HG03045 (cell line): ENCODE results near the gene YPEL3.

Experiments
- ATAC-seq: cut with Tn5 transposase; IDR thresholded peaks from one replicate; pipeline ENCODE4 v1.9.1; 2021; ENCODE audit warnings: mild to moderate bottlenecking, moderate library complexity; ENCODE audit not compliant: unreplicated experiment

YPEL3 gene

GRCh38 chr16:30075503-30076275 lies 20.3 kb downstream of the YPEL3 start, which contains the start of gene PPP4C:
Gene PPP4C, plus strand, starts transcription at chr16:30075994. Its CDS starts 384 bp downstream, at chr16:30076378.
- ATAC-seq = peak; percentile 74

DNA sequence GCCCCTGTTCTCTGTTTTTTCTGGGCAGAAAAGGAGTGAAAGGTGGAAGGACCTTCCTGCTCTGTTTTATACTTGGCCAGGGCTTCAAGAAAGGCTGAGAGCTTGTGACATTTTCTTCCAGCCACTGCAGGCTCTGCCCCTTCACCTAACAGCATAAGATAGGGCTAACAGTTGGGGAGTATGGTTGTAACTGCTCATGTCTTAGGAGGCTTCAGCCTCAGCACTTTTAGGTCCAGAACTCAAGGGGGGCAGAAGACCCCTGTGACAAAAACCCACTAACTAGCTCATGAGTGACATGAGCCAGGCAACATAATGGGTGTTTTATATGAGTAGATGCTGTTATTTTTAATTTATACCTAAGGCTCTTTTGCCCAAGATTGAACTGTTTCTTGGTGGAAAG lies 25.5 kb downstream of the YPEL3 start:
- ATAC-seq = no peak

DNA sequence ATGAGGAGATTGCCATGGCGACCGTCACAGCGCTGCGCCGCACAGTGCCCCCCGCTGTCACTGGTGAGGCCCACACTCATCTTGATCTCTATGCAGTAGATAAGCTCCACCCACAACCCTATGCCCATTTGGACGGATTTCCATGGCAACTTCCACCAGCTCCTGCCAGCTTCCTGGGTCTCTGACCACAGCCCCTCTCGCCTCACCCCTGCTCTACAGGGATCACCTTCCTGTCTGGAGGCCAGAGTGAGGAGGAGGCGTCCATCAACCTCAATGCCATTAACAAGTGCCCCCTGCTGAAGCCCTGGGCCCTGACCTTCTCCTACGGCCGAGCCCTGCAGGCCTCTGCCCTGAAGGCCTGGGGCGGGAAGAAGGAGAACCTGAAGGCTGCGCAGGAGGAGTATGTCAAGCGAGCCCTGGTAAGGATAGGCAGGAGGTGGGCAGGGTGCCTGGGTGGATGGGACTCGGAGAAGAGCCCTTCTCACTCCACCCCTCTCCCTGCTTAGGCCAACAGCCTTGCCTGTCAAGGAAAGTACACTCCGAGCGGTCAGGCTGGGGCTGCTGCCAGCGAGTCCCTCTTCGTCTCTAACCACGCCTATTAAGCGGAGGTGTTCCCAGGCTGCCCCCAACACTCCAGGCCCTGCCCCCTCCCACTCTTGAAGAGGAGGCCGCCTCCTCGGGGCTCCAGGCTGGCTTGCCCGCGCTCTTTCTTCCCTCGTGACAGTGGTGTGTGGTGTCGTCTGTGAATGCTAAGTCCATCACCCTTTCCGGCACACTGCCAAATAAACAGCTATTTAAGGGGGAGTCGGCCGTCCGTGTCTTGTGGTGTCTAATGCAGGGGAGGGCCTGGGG lies 26.2 kb downstream of the YPEL3 start:
- no peak for ATAC-seq

DNA sequence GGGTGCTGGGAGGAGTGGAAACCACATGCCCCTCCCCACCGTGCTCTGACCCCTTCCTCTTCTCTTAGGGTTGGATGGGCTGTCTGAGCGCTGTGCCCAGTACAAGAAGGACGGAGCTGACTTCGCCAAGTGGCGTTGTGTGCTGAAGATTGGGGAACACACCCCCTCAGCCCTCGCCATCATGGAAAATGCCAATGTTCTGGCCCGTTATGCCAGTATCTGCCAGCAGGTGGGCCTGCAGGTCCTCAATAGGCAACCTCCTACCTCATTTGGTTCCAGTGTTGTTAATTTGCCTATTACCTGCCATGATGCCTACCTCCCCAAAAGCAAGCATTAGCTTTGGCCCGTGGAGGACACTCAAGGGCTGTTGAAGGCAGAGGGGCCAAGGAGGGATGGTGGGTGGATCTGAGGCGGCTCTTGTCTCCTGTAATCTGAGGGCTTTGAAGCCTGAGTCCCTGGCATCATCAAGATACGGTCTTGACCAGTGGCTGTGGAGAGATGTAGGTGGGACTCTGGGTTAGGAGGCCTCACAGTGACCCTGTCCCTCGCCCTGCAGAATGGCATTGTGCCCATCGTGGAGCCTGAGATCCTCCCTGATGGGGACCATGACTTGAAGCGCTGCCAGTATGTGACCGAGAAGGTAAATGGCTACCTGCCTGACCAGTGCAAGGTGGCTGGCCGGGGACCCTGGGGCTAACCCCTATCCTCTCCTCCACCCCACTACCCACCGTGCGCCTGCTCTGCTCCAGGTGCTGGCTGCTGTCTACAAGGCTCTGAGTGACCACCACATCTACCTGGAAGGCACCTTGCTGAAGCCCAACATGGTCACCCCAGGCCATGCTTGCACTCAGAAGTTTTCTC lies 27.0 kb downstream of the YPEL3 start:
- ATAC-seq = no peak

- no peak for ATAC-seq
Observed at GRCh38 chr16:30068333-30068732, 27.7 kb downstream of the YPEL3 start.

DNA sequence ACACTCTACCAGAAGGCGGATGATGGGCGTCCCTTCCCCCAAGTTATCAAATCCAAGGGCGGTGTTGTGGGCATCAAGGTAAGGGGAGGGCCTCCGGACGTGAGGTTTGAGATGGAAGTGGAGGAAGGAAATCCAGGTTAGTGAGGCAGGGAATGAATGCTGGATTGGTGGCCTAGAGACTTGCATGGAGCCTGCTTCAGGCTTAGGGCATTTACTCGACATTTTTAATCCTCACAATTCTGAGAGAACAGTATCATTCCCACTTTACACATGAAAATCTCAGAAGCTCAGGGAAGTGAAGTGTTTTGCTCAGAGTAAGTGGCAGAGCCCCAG lies 28.5 kb downstream of the YPEL3 start:
- ATAC-seq = no peak

GRCh38 chr16:30066761-30067583 lies 29.0 kb downstream of the YPEL3 start:
- ATAC-seq = no peak

DNA sequence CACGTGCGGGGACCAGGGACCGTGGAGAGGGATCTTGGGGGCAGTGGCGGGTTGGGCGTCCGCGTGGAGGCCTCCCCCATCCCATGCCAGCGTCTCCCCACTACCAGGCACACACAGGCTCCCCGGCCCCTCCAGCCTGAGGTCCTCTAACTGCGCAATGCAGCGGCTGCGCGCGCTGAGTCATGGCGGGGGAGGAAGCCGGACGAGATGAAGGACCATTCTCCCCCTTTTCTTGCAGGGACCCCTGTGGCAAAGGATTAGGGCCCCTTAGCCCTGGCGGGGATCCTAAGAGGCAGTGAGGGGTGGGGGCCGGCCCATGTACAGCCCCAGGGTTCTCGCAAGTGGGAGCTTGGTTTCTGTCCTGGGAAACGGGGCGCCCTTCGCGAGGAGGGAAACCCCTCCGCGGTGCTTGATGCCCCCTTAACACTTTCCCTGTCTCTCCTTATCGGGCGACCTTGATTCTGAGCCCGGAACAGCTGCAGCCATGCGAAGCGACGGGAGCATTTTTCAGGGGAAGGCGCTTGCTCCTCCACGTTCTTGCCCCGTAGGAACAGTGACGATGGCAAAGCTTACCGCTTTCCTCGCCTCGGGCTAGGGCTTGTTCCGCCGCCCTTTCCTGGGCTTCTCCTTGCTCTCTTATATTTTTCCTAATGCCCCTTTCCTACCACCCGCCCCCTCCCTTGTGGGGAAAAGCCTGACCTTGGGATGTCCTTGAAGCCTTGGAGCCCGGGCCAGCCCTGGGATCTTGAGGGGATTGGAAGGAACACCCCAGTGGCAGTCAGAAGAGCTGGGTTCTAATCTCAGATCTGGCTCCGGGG lies 29.9 kb downstream of the YPEL3 start:
- no peak for ATAC-seq

GRCh38 chr16:30065102-30065942 lies 30.7 kb downstream of the YPEL3 start, which contains the start of gene ALDOA:
Gene ALDOA, plus strand, starts transcription at chr16:30065760. Its CDS starts 1,138 bp downstream, at chr16:30066898.
- ATAC-seq = peak; percentile 76

- no peak for ATAC-seq
Observed at GRCh38 chr16:30064729-30065101, 31.3 kb downstream of the YPEL3 start.

DNA sequence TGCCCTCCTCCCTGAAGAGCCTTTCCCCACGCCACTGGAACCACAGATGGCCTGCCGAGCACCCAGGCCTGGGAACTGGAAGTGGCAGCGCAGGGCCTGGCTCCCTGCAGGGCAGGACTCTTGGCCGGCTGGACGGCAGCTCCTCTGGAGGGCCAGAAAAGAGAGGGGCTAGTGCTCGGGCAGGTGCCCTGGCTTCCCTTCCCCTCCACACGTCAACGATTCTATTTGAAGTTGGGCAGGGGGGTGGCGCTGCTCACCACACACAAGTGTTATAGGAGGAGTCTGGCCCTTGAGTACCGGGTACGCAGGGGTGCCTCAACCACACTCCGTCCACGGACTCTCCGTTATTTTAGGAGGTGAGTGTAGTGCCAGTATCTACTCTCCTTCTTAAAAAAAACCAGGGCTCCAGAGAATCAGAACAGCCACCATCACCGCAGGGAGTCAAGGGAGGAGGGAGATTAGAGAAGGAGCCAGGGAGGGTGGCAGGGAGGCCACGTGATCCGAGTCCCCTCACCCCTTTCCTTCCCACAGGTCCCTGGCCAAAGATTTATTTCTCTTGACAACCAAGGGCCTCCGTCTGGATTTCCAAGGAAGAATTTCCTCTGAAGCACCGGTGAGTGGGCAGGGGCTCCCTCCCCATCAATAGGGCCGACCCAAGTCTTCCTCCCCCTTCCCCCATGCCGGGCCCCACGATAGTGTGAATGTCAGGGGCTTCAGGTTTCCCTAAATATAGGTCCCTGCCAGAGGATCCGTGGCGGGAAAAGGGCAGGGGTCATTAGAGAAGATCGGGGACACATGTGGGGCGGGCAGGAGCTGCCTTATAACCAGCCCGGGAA lies 31.9 kb downstream of the YPEL3 start:
- ATAC-seq = no peak

- no peak for ATAC-seq
Observed at GRCh38 chr16:30063278-30063892, 32.6 kb downstream of the YPEL3 start.

DNA sequence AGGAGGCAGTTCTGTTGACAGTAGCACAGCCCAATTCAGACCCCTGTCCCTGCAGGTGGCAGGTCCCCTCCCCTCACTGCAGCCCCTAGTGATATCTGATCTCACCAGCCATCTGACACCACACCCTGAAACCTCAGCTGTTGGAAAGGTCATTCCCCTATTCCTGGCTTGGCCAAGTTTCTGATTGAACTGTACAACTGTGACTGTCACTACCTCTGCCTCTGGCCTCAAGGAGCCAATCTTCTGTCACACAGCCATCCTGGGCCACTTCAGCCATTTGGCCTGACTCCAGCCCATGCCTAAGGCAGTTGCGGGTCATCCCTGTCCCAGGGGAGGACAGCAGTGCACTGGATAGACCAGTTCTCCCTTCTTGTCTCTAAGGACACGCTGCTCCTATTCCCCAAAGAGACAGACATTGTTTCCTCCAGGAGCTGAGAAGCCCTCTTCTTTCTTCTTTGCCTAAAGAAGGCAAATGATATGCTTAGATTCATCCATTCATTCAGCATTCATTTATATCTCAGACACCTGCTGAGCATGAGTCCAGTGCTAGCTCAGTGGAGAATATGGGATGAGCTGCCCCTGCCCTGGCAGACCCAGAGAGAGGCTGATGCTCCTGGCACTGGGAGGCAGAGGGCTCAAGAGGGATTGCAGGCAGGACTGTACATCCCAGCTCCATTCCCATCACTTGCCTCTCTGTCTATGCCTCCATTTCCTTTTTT lies 35.0 kb downstream of the YPEL3 start:
- ATAC-seq = no peak

GRCh38 chr16:30060346-30060745 lies 35.7 kb downstream of the YPEL3 start:
- no peak for ATAC-seq

DNA sequence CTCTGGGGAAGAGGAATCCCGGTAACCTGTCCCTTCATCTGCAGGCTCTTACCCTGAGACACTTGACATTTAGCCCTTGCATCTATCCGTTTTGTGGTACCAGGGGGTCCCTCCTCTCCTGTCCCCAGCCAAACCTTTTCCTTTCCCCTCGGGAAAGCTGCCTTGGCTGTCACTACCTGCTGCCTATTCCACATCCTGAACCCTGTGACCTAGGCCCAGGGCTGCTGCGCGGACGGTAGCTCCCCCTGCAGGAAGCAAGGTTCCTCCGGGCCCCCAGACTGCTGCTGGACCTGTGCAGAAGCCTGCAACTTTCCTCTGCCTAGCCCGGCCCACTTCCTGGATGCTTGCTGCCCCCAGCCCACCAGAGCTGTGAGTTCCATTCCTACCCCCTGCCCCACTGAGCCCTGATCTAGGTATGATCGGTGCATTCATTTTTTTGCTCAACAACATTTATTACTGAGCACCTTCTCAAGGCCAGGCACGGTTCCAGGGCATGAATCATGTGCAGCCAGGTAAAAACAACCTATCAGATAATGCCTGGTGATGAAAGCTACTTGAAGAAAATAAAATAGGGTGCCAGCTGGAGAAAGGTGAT lies 41.0 kb downstream of the YPEL3 start:
- ATAC-seq = no peak

GRCh38 chr16:30054451-30054850 lies 41.6 kb downstream of the YPEL3 start:
- no peak for ATAC-seq
